Progenitor cell of endocrine pancreas (in vitro differentiated cells): Measurements from ENCODE around the gene PRIM2. TPM values are rescaled to one million over a fixed set of nuclear protein-coding genes. Genes with fewer than 3 reads are reported as not detected.
"Not testable (repeated sequence)": the region's sequence is repeated elsewhere in the genome, so short reads cannot be mapped to it uniquely, and the experiment has no call there.

ENCODE experiments used
- DNase-seq: peaks from one replicate; pipeline ENCODE4 v3.0.0; 2021; ENCODE audit warnings: low spot score; ENCODE audit not compliant: unreplicated experiment
- H3K27ac Mint-ChIP-seq: 2 replicates; pipeline ENCODE4 v1.8.0; 2021; ENCODE audit warnings: mild to moderate bottlenecking, moderate library complexity, mixed read lengths
- H3K27me3 Mint-ChIP-seq: 2 replicates; pipeline ENCODE4 v1.8.0; 2021; ENCODE audit warnings: mixed read lengths
- H3K36me3 Mint-ChIP-seq: 2 replicates; pipeline ENCODE4 v1.8.0; 2022; ENCODE audit warnings: mixed read lengths; ENCODE audit not compliant: insufficient read depth
- H3K4me1 Mint-ChIP-seq: 2 replicates; pipeline ENCODE4 v1.8.0; 2021; ENCODE audit warnings: low read depth, mixed read lengths
- H3K4me3 Mint-ChIP-seq: 2 replicates; pipeline ENCODE4 v1.8.0; 2021; ENCODE audit warnings: low read depth, mild to moderate bottlenecking, moderate library complexity, mixed read lengths
- H3K9me3 Mint-ChIP-seq: 2 replicates; pipeline ENCODE4 v1.8.0; 2021; ENCODE audit warnings: low read depth, mixed read lengths
- total RNA-seq: library from RNA; stranded (reverse); gene quantifications from 2 replicates; pipeline ENCODE4 v1.2.1, GENCODE V29; 2021
- TF ChIP-seq, protein P1 (sequence below): fragments of 200-600 bp; sonication (generic); IDR thresholded peaks from one replicate; pipeline ENCODE4 v1.5.0; 2021; ENCODE audit warnings: antibody characterized with exemption, mild to moderate bottlenecking; ENCODE audit not compliant: unreplicated experiment

The PRIM2 gene
- total RNA-seq, 1 donor from 2014 or later: 26.2 TPM

DNA sequence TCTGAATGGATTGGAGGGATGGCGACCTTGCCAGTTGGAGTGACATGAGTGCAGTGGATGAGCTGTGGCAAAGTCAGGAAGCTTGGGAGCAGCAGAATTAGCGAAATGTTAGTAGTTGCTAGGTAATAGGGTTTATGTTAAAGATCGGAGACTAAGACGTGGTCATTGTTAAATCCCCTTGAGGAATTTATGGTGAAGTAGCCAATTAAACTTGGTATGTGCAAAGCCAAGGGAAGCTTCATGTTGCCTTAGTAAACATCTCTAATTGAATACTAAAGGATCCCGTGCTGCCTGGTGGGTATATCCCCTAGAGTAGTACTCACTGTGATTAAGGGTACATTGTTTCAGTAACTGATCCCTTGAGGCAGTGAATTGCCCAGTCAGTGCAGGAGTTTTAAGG, 106.0 kb downstream of the PRIM2 start:
- TF ChIP-seq, protein P1, sequence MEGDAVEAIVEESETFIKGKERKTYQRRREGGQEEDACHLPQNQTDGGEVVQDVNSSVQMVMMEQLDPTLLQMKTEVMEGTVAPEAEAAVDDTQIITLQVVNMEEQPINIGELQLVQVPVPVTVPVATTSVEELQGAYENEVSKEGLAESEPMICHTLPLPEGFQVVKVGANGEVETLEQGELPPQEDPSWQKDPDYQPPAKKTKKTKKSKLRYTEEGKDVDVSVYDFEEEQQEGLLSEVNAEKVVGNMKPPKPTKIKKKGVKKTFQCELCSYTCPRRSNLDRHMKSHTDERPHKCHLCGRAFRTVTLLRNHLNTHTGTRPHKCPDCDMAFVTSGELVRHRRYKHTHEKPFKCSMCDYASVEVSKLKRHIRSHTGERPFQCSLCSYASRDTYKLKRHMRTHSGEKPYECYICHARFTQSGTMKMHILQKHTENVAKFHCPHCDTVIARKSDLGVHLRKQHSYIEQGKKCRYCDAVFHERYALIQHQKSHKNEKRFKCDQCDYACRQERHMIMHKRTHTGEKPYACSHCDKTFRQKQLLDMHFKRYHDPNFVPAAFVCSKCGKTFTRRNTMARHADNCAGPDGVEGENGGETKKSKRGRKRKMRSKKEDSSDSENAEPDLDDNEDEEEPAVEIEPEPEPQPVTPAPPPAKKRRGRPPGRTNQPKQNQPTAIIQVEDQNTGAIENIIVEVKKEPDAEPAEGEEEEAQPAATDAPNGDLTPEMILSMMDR: no peak
- Mint-ChIP-seq H3K4me1 (peaks cover 21% of the 10 kb centered on the region), H3K27me3 (no peaks in the 10 kb centered on the region), H3K4me3 (no peak overlapping the region), H3K9me3 (peaks cover 4% of the 10 kb centered on the region), H3K27ac (no peak overlapping the region), H3K36me3 (no peaks in the 10 kb centered on the region)
- DNase-seq: no peak

DNA sequence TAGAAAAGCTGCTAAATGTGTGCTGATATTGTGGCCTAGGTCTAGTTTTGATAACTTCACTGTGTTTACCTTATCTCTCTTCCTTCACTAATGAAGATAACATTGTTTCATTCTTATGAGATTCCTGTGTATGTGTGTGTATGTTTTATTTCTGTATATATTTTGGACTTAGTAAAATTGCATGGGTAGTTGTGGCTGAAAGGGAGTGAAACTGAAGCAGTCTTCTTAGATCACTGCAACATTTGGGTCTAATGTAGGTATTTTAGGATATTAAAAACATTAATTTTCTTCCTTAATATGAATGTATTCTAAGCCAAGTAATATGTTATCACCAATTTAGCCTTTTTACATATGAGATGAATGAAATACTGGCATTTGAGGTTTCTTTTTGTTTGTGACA, 114.3 kb downstream of the PRIM2 start:
- Mint-ChIP-seq H3K27ac (peak overlapping the region; percentile 81), H3K4me1 (peaks cover 48% of the 10 kb centered on the region)

DNA sequence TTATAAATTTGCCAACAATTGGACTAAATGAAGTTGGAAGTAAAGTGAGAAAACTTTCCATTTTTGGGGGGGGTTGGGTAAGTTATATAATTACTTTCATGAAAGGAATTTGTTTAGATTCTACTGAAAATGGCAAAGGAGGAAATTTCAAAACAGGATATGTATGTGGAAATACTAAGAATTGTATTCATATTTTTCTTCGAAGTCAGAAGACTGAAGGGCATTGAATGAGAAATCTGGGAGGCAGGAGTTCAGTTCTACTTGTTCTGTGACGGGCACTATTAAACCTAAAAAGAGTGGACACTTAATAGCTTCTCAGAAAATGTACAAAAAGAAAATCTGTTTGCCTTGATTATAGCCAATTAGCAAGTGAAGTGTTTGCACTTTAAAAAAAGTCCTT, 114.7 kb downstream of the PRIM2 start:
- DNase-seq: no peak
- no peaks in the 10 kb centered on the region for H3K36me3 Mint-ChIP-seq
- H3K4me3 Mint-ChIP-seq: no peak overlapping the region
- peaks cover 51% of the 10 kb centered on the region for H3K4me1 Mint-ChIP-seq
- no peaks in the 10 kb centered on the region for H3K27me3 Mint-ChIP-seq
- peak overlapping the region; percentile 81 for H3K27ac Mint-ChIP-seq
- TF ChIP-seq, protein P1: no peak
- no peaks in the 10 kb centered on the region for H3K9me3 Mint-ChIP-seq

More for the DNA sequence above, 114.3 kb downstream of the PRIM2 start:
- H3K27me3 Mint-ChIP-seq, DNase-seq, H3K9me3 Mint-ChIP-seq, H3K36me3 Mint-ChIP-seq, H3K4me3 Mint-ChIP-seq: not testable (repeated sequence)

DNA sequence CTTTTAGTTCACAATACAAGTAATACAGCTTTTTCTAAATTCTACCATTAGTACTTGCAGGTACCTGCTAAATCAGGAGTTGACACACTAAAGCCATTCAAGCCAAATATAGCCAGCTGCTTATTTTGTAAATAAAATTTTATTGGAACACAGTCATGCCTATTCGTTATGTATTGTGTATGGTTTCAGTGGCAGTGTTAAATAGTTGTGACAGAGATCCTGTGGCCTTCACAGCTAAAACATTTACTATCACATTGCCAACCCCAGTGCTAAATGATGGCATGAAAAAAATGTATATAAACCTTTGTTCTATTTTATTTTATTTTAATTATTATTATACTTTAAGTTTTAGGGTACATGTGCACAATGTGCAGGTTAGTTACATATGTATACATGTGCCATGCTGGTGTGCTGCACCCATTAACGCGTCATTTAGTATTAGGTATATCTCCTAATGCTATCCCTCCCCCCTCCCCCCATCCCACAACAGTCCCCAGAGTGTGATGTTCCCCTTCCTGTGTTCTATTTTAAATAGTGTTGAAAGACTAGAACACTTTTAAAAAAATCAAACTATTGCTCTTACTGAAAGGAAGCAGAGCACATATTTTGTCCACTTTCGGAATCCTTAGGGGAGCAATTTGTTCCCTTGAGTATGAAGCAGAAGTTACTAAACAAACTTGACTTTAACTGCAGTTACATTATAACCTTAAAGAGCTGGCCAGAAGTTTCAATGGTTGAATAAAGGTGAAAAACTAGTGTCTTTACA, 115.7 kb downstream of the PRIM2 start:
- no peak overlapping the region for H3K4me3 Mint-ChIP-seq
- H3K4me1 Mint-ChIP-seq: peaks cover 51% of the 10 kb centered on the region
- no peaks in the 10 kb centered on the region for H3K9me3 Mint-ChIP-seq
- TF ChIP-seq, protein P1: no peak
- no peaks in the 10 kb centered on the region for H3K36me3 Mint-ChIP-seq
- H3K27me3 Mint-ChIP-seq: no peaks in the 10 kb centered on the region
- DNase-seq: no peak
- H3K27ac Mint-ChIP-seq: peak overlapping the region; percentile 69

DNA sequence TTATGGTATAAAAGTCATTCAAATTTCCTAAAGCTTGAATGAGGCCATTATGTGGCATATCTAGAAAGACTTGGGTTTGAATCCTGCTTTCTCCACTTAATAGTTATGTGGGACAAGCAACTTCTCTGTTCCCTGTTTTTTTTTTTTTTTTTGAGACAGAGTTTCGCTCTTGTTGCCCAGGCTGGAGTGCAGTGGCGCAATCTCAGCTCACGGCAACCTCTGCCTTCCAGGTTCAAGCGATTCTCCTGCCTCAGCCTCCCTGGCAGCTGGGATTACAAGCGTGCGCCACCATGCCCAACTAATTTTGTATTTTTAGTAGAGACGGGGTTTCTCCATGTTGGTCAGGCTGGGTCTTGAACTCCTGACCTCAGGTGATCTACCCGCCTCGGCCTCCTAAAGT, 116.4 kb downstream of the PRIM2 start:
- not testable (repeated sequence) for H3K4me3 Mint-ChIP-seq, H3K27ac Mint-ChIP-seq, H3K9me3 Mint-ChIP-seq, H3K27me3 Mint-ChIP-seq, H3K36me3 Mint-ChIP-seq, DNase-seq
- H3K4me1 Mint-ChIP-seq: peaks cover 47% of the 10 kb centered on the region

DNA sequence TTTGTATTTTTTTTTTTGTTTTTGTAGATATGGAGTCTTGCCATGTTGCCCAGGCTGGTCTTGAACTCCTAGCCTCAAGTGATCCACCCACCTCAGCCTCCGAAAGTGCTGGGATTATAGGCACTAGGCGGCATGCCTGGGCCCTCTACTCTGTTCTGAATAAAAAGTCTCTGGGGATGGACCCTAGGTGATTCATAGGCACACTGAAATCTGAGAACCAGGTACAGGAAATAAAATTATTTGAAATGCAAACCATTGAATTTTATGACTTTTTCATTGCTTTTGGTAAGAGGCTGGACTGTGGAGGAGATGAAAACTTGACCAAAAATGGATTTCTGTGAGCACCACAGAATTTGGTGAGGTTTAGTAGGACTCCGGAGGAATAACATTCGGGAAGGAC, 117.5 kb downstream of the PRIM2 start:
- H3K27me3 Mint-ChIP-seq: no peaks in the 10 kb centered on the region
- H3K4me1 Mint-ChIP-seq: peaks cover 43% of the 10 kb centered on the region
- no peak overlapping the region for H3K4me3 Mint-ChIP-seq
- H3K36me3 Mint-ChIP-seq: no peaks in the 10 kb centered on the region
- TF ChIP-seq, protein P1: no peak
- H3K27ac Mint-ChIP-seq: peak overlapping the region; percentile 82
- H3K9me3 Mint-ChIP-seq: no peaks in the 10 kb centered on the region
- no peak for DNase-seq
